ENCODE measurements around the gene SYNE2.

SYNE2 gene

DNA sequence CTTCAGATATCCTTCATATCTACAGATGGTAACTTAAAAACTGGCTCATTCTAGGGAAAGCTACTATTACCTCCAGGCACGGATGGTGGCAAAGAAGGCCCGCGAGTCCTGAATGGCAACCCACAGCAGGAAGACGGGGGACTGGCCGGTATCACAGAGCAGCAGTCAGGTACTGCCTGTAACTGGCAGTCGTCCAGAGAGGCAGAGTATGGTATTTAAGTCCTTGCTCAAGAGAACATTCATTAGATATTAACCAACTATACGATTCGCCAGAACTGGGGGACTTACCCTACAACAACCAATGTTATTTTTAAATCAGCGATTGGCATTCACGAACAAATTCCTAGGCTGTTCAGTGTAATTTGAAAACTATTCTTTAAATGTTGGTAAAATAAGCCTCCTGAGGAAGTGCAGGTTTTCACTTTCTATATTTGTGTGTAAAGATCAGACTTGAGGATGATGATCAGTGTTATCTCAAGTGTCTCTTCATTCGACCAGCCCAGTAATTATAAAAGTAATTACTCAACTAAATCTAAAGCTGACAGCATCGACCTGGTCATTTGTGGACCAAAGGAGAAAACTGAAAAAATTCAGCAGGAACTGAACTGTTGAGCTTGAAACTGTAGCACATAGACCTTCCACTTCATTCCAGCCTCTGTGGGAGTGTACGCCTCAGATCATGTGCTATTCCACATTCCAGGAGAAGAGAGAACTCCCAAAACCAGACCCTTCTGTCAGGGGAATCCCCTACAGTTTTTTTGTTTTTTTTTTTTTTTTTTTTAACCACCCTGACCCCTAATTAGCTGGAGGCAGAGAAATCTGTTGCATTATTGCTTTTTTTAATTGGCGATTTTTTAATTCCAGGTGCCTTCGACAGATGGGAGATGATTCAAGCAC is 365.8 kb downstream of the SYNE2 start:
- DNase-seq (ENCODE audit: low spot score) = peak; percentile 23

GRCh38 chr14:64220056-64220455 is 367.3 kb downstream of the SYNE2 start:
- DNase-seq (ENCODE audit: low spot score) = no peak

GRCh38 chr14:64220466-64220865 is 367.7 kb downstream of the SYNE2 start:
- DNase-seq (ENCODE audit: low spot score) = no peak

DNA sequence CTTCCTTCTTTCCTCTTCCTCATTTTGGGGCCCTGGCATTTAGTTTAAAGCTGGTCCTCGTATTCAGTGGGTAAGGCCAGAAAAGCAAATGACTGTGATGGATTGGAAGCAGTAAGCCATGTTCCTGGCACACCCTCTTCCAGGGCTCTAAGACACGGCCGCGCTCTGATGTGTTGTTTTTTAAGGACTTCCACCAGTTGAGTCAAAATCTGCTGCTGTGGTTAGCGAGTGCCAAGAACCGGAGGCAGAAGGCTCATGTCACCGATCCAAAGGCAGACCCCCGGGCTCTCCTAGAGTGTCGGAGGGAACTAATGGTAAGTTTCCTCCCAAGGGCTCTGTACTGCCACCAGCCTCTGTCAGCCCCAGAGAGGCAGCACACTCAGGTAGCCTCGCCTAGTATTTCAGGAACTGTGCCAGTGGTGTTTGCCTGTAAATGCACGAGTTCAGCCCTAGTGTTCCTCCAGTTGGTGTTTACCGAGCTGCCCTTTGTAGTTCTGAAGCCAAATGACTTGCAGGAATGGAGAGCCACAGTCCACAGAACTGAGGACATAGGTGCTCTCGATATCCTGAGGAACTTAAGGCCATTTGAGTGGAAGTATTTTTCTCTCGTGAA is 368.7 kb downstream of the SYNE2 start:
- DNase-seq (ENCODE audit: low spot score) = no peak

- no peak for DNase-seq (ENCODE audit: low spot score)
Measured at GRCh38 chr14:64225151-64225757, 372.4 kb downstream of the SYNE2 start.

GRCh38 chr14:64227856-64228255 is 375.1 kb downstream of the SYNE2 start:
- no peak for DNase-seq (ENCODE audit: low spot score)

- DNase-seq (ENCODE audit: low spot score) = no peak
Measured at GRCh38 chr14:64229489-64229888, 376.7 kb downstream of the SYNE2 start.

DNA sequence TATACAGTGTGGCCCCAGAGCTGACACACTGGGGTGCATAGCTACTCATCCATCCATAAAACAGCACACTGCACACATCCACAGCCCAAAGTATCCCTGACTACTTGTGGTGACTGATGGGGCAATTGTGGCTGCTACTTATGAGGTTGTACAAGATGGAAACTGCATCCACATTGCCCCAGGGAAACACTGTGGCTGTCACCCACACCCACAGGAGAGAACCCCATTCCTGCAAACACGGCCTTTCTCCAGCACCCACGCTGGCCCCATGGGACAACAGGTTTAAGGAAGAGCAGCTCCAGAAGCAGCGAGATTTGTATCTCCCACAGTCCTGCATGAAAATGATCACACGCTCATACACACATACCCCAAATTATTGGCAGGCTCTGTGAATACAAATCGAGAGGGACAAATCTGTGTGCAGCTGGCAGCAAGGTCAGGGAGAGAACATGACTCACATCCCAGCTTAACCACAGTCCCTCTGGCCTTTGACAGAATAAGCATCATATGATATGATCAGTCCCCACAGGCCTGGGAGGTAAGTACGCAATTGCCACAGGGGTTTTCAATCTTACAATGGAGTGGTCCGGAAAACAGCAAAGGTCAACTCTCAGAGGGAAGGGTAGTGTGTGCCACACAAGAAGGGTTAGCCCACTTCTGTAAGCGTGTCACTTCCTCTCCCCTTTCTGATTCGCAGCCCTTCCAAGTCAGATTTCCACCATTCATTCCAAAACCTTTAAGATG is 379.5 kb downstream of the SYNE2 start:
- DNase-seq (ENCODE audit: low spot score) = peak; percentile 78

GRCh38 chr14:64232944-64233343 is 380.1 kb downstream of the SYNE2 start:
- DNase-seq (ENCODE audit: low spot score) = no peak

DNA sequence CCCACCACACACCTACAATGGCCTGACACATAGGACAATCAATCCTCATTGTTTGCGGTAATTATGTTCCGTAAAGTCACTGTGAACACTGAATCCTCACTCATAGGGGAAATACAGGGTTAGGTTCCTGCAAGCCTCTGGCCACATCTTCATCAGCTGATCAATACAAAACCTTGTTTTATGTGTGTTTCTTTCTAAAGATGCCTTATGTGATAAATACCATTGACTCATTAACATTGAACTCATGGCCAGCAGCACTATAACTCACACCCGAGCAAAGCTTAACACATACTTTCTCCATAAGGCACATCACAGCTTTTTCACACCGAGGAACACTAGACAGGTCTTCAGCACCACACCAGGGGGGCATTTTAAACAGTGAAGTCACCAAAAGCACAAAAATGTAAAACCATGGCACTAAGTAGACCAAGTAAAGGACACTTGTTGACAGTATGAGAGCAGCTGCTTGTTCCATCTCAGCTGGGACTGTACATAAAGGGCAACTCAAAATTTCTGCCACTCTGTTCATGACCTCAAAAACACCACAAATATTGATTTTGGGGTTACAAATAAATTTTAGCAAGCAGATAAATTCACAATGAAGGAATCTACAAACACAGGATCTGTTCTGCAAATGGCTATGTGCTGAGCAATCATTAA is 380.9 kb downstream of the SYNE2 start:
- no peak for DNase-seq (ENCODE audit: low spot score)

DNA sequence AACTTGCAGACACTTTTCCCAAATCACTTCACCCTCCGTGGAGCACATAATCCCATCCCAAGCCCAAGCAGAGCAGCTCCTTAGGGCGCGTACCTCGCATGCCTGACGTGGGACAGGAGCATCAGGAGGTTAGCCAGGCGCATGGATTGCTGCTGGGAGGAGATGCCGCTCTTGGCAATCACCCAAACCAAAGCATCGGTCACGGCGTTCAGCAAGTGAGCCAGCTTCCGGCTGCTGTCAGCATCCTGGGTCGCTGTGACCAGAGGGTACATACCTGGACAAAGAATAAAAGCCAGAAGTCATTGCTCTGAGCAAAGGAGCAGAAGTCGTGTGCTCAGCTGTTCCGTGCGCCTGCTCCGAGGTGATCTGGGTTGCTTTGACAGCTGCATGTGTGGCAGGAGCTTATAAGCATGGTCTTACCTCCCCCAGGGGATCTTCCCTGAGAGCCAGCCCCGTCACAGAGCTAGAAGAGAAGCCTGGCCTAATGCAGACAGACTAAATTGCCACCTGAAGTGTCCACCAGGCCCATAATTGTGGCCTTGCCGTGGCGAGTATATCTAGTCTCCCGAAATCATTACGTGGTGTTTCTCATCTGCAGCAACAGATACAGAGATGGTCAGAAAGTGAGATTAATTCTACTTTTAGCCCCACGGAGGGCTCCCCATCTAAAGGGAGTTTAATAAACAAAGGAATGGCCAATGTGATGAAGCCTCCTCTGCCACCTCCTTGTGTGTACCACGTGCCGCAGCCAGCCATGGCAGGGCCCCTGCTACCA is 382.3 kb downstream of the SYNE2 start:
- no peak for DNase-seq (ENCODE audit: low spot score)

GRCh38 chr14:64235652-64236640 is 383.1 kb downstream of the SYNE2 start:
- no peak for DNase-seq (ENCODE audit: low spot score)

DNA sequence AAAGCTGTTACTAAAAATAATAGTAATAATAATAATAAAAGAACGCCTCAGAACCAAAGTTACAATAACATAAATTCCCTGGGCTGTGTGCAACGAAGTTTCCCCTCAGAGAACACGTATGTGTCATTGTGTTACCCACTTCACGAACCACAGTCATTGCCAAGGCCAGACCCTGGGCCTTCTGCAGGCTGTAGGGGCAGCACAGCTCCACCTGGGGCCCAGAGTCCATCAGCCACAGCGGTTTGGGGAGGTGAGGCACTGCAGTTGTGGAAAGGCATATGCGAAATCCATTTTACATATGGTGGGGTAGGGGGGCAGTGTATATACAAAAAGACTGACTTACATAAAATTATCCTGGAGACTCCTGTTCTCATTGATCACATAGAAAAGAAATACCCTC is 385.2 kb downstream of the SYNE2 start:
- no peak for DNase-seq (ENCODE audit: low spot score)

GRCh38 chr14:64238631-64239030 is 385.8 kb downstream of the SYNE2 start:
- DNase-seq (ENCODE audit: low spot score) = no peak

- no peak for DNase-seq (ENCODE audit: low spot score)
Measured at GRCh38 chr14:64244279-64244678, 391.5 kb downstream of the SYNE2 start.

- no peak for DNase-seq (ENCODE audit: low spot score)
Measured at GRCh38 chr14:64245491-64245890, 392.7 kb downstream of the SYNE2 start.

- DNase-seq (ENCODE audit: low spot score) = no peak
Measured at GRCh38 chr14:64246688-64247087, 393.9 kb downstream of the SYNE2 start.

DNA sequence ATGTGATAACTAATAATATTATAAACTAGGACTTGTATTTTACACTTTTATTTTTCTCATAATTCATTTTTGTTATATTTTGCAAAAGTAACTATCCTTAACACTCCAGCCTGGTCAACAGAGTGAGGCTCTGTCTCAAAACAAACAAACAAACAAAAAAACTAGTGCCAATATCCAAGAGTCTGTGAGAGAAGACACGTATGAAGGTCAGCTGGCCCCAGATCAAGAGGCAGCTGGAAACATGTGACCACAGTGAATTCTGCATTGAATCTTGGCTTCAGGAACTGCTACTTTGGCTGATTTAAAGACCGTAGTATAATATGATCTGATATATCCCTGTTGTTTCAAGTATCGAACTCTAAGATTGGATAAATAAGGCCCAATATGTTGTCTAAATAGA is 394.4 kb downstream of the SYNE2 start:
- no peak for DNase-seq (ENCODE audit: low spot score)

GRCh38 chr14:64248689-64249088 is 395.9 kb downstream of the SYNE2 start:
- no peak for DNase-seq (ENCODE audit: low spot score)

GRCh38 chr14:64249363-64249762 is 396.6 kb downstream of the SYNE2 start:
- DNase-seq (ENCODE audit: low spot score) = no peak
